HL-60/S4 treated with retinoic acid at 250 ng/mL for 4 days and 3 days (cell line): ENCODE results near the gene PTPRN2.
"Not testable (repeated sequence)": the region's sequence is repeated elsewhere in the genome, so short reads cannot be mapped to it uniquely, and the experiment has no call there.

ENCODE experiments used
- in situ Hi-C: fragments of 300-500 bp; cut with MboI; formaldehyde crosslinking; loops from 2 replicates; pipeline ENCODE4 v1.7.0; 2022; ENCODE audit warnings: low sequenced_read_pairs

Gene PTPRN2

DNA sequence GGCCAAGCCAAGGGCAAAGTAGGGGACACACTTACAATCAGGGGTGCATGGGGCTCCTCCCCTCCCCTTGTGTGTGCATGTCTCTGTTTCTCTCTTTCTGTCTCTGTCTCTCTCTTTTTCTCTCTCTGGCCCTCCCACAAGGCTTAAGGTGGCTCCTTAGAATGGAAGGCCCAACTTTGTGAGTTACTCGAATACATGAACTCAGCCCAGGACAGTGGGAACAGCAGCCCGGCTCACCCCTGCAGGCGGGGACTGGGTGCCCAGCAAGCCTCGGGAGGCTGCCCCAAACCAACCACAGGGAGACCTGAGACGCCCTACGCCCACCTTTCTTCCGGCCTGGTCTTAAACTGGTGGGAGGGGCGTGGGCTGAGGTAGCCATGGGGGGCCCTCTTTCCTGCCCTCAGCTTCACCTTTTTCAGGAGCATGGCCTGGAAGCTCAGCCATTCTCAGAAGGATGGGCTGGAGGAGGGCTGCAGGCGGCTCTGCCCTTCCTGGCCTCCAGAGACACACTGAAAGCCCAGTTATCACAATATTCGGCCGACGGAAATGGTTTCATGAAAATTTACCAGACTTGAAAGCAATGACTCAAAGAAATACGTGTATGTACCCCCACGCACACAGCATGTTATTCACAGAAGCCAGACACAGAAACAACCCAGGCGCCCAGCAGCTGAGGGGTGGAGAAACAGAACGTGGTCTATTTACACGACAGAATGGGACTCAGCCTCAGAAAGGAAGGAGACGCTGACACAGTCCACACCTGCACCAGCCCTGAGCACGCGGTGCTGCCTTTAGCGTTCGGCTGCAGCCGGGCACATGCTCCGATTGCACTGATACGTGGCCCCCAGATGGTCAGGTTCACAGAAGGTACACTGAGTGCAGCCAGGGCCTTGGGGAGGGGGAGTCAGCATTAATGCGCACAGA lies 229.5 kb downstream of the PTPRN2 start:
- in situ Hi-C loops = no loop called here

DNA sequence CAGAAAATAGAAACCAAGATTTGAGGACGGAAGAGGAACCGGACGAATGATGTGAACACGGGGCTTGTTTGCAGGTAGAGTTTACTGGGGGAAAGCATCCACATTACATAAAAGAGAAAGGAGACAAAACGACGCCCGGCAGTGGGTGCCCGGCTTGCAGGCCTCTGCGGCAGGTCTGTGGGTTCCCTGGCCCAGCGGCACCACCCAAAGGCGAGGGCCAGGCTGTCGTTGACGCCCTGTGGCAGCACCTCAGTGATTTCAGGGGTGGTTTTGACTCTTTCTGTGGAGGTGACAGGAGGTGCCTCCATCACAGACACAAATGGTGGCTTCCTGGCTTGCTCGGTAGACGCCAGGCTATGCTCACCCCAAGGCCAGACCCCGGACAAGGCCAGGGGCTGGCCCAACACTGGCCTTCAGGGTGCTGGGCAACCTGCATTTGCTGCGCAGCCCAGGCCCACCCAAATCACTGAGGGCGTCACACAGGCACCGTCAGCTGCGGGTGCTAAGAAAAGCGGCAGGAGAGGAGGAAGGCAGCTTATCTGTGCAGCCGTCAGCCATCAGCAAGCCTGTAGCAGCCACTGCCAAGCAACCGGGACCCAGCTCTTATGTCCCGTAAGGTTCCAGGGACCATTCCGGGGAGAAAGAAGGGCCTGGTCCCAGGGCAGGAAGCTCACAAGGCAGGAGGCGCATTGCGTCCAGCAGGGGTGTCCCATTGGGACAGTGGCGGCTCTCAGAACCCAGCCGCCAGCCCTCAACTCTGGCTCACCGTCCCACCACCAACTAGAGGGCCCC lies 230.3 kb downstream of the PTPRN2 start:
- in situ Hi-C loops = no loop called here

DNA sequence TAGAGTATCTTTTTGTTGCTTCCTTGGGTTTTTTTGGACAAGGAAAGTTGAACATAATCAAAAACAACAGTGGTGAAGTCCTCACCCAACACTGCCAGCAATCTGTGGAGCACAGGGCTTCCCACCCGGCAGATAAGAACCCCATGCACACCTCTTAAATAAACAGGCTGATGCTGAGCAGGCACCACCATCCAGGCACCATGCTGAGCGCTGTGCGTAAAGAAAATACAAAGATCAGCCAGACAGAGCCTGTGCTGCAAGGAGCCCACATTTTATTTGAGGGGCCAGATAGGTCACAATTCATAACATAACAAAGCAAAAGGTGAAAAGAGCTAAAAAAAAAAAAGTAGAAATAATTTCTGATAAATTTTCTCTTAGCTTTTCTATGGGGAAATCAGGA lies 231.2 kb downstream of the PTPRN2 start:
- in situ Hi-C loops = no loop called here

DNA sequence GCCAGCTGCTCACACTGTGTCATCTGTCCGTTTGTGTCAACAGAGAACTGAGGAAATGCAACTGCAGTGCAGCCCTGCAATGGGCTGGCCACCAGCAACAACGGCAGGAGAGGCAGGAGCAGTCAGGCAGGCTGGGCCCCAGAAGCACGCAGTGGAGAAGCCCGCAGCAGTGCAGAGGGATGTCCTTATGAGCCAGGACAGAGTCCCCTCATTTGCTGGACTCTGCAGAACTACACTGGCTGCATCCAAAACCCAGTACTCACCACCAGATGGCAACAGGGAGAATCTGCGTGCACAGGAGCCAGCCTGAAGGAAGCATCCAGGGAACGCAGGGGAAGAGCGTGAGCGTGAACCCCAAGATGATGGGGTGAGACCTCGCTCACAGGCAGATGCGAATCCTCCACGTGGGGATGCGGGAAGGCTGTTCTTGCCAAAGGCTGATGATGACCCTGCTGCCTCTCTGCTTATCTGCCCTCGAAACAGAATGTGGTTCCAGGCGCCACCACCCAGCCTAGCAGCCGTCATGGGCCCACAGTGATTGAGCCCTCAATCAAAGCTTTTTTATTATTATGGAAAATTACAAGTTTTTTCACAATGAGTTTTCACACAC lies 232.1 kb downstream of the PTPRN2 start:
- in situ Hi-C loops = no loop called here

DNA sequence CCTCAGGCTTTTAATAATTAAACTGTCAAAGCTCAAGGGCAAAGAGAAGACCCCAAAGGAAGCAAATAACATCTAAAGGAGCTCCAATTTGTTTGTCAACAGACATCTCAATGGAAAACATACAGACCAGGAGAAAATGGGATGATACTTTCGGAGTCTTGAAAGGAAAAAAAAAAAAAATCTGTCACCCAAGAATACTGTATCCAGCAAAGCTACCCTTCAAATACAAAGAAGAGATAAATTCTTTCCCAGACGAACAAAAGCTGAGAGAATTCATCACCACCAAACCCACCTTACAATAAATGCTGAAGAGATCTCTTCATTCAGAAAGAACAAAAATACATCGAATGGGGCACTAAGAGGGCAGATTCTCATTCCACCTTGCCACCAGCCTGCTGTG lies 232.8 kb downstream of the PTPRN2 start:
- in situ Hi-C loops = no loop called here

DNA sequence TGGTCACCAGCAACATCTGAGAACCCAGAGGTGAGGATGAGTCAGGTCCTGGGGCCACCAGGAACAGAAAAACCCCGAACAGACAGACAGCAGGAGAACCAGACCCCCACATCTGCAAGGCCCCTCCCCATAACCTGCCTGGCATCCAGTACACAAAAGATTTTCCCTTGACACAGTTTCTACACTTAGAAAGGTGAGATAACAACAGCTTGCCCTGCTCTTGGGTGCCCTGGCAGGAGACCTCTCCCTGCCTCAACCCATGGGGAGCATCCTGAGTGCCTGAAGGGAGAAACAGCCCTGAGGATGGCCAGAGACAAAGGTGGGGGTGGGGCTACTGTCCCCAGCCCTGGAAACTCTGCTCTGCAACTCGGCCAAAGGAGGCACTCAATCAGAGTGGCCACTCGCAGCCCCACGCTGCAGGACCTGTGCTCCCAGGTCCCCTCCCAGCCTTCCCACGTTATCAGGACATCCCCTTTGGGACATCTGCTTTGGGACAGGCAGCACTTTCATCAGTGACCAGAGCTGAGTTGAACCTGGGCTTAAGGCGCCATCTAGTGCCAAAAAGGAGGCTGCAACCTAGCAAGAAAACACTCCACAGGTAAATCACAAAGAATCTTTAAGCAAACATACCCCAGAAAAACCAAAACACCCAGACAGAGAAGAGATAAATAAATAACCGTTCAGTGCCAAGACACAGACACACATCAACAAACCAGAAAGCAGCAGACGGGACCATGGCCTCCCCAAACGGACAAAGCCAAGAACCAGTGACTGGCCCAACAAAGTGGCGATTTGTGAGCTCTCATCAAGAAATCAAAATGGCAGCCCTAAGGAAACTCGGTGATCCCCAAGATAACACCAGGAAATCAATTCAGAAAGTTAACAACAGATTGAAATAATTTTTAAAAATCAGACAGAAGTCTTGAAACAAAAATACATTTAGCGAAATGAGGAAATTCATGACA lies 233.7 kb downstream of the PTPRN2 start:
- in situ Hi-C loops = no loop called here

DNA sequence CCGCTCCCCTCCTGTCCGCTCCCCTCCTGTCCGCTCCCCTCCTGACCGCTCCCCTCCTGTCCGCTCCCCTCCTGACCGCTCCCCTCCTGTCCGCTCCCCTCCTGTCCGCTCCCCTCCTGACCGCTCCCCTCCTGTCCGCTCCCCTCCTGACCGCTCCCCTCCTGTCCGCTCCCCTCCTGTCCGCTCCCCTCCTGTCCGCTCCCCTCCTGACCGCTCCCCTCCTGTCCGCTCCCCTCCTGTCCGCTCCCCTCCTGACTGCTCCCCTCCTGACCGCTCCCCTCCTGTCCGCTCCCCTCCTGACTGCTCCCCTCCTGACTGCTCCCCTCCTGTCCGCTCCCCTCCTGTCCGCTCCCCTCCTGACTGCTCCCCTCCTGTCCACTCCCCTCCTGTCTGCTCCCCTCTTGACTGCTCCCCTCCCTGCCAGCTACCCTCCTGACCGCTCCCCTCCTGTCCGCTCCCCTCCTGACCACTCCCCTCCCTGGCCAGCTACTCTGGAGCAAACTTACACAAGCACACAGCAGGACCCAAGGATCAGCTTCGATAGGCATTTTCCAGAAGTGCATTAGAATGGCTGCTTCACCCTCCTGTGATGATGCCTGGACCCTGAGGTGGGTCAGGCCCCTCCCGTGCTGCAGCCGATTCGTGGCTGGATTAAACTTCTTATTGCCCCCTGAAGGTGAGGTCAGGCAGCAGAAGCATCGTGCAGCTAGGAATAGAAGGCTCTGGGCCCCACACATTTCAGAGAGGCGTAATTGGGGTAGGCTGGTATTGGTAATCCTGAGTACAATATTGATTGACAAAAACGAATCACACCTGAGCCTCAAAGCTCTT lies 235.5 kb downstream of the PTPRN2 start:
- in situ Hi-C loops = not testable (repeated sequence)

DNA sequence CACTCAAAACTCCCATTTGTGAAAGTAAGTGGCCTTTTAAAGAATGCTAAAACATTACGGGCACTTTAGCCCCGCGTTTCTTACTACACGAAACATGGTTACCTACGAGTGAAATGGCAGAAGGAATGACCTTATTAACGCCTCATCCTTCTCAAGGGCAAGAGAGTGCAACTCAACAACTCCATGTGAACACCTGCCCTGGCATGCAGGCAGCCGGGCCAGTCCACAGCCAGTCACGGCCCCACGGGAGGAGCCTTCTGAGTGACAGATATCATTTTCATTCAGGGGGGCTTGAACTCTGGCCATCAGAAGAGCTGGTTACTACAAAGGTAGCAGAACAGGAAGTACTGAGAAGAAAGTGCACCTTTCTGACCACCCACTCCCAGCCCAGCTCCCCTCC lies 236.1 kb downstream of the PTPRN2 start:
- in situ Hi-C loops = no loop called here

DNA sequence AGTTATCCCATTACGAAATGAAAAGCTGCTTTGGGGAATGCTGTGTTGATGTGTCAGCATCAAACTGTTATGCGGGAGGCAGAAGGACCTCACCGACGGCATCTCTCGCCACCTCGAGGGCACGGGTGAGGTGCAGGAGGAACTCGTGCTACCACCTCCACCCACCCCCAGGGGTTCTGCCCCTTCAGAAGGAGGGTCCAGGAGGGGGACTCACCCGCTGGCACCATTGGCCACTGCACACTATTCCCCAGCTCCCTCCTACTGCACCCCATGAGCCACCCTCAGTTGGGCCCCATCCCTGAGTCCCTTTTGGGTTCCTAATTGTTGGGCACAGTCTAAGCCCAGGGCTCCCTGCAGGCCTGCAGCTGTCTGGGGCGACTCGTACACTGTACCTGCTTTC lies 236.6 kb downstream of the PTPRN2 start:
- in situ Hi-C loops = no loop called here

DNA sequence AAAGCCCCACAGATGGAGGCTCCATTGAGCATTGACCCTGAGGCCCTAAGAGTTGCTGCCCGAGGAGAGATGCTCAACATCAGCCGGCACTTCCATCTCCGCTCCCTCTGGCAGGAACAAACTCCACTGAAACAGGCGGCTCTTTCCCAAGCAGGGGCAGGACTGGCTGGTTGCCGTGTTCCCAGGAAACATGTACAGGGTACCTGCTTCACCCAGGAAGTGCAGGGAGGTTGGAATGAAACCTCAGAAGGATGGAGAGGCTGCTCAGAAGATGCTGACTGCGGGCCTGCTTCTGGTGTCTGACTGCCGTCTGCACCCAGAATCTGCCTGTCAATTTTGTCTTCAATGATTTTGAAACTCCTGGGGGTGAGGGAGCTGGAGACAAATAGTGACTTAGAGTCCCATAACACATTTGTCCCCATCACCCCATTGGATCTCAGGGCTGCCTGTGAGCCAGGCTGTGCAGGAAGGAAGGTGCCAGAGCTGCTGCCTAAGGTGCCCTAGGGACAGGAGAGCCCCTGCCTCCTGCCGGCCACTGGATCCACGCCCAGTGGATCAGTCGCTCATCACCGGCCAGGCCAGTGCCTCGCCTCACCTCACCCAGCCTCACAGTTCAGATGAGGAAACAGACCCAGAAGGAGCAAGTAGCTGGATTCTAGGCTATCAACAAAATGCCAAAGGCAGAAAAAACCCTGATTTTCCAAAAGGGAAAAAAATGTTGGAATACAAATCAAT lies 237.3 kb downstream of the PTPRN2 start:
- in situ Hi-C loops = no loop called here

DNA sequence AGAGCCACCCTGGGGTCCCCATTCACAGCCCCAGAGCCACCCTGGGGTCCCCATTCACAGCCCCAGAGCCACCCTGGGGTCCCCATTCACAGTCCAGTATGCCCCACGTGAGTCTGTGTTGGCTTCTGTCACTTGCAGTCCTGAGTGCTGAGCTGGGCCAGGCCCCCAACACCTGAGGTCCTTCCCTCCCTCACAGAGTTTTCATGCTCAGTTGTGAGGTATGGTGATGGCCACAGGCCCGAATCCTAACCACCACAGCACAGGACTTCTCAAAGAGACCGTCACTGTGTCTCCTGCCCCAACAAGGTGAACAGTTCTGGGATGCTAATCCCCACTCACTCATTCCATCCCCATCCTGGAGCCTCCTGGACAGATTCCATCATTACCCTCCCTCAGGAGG lies 239.2 kb downstream of the PTPRN2 start:
- in situ Hi-C loops = no loop called here

DNA sequence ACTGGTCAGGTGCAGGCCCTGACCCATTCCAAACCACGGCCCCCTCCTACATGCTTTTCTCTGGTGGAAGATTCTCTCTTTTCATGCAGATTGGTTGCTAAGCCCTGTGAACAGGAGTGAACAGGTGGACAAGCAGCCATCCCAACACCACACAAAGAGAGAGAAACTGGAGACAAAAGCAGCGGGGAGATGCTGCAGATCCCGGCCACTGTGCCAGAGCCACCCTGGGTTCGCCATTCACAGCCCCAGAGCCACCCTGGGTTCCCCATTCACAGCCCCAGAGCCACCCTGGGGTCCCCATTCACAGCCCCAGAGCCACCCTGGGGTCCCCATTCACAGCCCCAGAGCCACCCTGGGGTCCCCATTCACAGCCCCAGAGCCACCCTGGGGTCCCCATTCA lies 239.6 kb downstream of the PTPRN2 start:
- in situ Hi-C loops = not testable (repeated sequence)

DNA sequence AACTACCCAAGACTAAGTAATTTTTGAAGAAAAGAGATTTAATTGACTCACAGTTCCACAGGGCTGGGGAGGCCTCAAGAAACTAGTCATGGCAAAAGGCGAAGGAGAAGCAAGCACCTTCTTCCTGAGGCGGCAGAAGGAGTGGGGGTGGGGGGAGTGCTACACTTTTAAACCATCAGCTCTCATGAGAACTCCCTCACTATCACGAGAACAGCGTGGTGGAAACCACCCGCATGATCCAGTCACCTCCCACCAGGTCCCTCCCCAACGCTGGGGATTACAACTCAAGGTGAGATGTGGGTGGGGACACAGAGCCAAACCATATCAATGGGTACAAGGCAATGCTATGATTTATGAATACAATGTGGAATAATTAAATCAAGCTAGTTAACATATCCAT lies 241.9 kb downstream of the PTPRN2 start:
- in situ Hi-C loops = no loop called here

DNA sequence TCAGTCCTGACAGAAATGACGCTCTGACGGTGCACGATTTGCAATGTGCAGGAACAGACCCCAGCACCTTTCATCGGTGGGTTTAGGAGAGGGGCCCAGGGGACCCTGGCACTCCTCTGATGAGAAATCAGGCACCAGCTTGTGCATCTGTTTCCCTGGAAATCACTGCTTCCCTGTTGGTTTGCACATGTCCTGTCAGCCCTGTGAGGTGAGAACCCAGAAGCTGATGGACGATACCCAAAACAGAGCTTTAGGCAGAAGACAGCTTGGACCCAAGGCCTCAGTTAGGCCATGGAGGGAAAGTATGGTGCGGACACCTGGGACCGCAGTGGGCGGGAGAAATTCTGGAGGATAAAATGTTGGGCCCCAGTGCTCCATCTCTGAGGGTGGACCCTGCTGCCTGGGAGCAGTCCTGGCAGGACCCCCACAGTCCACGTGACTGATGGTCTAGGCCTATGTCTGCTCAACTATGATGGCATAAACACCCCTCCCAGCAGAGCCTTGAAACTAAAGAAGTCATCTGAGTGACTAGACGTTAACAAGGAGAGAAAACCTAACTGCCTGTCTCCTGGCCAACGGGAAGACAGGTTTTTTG lies 242.8 kb downstream of the PTPRN2 start:
- in situ Hi-C loops = no loop called here

DNA sequence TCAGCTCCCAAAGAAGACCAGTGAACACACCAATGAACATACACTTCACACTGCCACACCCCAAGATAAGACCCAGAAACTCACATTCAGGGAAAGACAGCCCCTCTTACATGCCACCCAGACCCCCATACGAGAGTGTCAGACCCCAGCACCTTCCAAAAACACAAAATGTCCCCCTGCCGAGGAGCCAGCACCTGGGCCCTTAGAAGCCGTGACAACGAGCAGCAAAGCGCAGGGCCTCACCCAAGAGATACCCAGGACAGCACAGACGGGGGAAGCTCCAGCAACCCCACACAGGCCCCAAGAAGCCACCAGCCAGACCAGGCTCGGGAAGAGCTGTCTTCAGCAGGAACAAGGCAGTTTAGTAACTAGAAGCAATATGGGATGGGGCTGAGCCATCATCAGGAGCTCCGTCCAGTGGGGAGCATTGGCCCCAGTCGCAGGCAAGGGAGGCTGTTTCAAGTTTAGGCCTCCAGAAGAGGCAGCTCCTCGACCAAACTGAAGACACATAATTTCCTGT lies 243.6 kb downstream of the PTPRN2 start:
- in situ Hi-C loops = no loop called here

DNA sequence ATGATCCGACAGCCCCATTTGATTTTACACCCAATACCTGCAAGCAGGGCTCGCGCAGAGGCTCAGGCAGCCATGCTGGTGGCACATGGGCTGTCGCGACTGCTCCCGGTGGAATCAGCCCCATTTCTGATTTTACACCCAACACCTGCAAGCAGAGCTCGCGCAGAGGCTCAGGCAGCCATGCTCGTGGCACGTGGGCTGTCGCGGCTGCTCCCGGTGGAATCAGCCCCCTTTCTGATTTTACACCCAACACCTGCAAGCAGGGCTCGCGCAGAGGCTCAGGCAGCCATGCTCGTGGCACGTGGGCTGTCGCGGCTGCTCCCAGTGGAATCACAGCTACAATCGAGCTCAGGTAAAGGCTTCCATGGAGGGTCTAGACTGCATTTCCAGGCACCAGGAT lies 244.1 kb downstream of the PTPRN2 start:
- in situ Hi-C loops = no loop called here

DNA sequence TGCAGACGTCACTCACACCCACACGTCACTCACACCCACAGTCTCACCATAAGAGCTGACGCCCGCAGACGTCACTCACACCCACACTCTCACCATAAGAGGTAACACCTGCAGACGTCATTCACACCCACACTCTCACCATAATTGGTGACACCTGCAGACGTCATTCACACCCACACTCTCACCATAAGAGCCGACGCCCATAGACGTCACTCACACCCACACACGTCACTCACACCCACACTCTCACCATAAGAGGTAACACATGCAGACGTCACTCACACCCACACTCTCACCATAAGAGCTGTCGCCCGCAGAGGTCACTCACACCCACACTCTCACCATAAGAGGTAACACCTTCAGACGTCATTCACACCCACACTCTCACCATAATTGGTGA lies 246.5 kb downstream of the PTPRN2 start:
- in situ Hi-C loops = not testable (repeated sequence)

DNA sequence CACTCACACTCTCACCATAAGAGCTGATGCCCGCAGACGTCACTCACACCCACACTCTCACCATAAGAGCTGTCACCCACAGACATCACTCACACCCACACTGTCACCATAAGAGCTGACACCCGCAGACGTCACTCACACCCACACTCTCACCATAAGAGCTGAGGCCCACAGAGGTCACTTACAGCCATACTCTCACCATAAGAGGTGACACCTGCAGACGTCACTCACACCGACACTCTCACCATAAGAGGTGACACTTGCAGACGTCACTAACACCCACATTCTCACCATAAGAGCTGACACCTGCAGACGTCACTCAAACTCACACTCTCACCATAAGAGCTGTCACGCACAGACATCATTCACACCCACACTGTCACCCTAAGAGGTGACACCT lies 250.7 kb downstream of the PTPRN2 start:
- in situ Hi-C loops = not testable (repeated sequence)
